HEK293T (cell line): ENCODE data around the gene ZBTB34.

ENCODE experiments used
- CTCF ChIA-PET: fragments of 350-600 bp; formaldehyde crosslinking; extraction: SDS; loops from one replicate; lab custom pipeline; 2021; ENCODE audit warnings: antibody characterized with exemption, inconsistent platforms; lab: Yijun Ruan, JAX
- POLR2A ChIA-PET: fragments of 350-600 bp; formaldehyde crosslinking; extraction: SDS; loops from one replicate; lab custom pipeline; 2020; ENCODE audit warnings: antibody characterized with exemption, inconsistent platforms; lab: Yijun Ruan, JAX
- DNase-seq: peaks from one replicate; pipeline ENCODE4 v3.0.0; 2012; ENCODE audit warnings: mixed read lengths; ENCODE audit errors: extremely low spot score
- ARNT ChIP-seq: fragments of 450-650 bp; IDR thresholded peaks from 2 replicates; pipeline ENCODE4 v1.6.1; 2017; ENCODE audit warnings: mild to moderate bottlenecking
- BHLHE40 ChIP-seq: fragments of 450-650 bp; IDR thresholded peaks from 2 replicates; pipeline ENCODE4 v1.6.1; 2016; ENCODE audit warnings: mild to moderate bottlenecking, moderate library complexity, borderline replicate concordance
- CTBP1 ChIP-seq: fragments of 450-650 bp; IDR thresholded peaks from 2 replicates; pipeline ENCODE4 v1.6.1; 2016; ENCODE audit warnings: borderline replicate concordance
- ELF4 ChIP-seq: fragments of 450-650 bp; IDR thresholded peaks from 2 replicates; pipeline ENCODE4 v1.6.1; 2017; ENCODE audit warnings: antibody characterized with exemption
- FOXA1 ChIP-seq: fragments of 450-650 bp; IDR thresholded peaks from 2 replicates; pipeline ENCODE4 v1.6.1; 2016; ENCODE audit warnings: mild to moderate bottlenecking
- FOXK2 ChIP-seq: fragments of 450-650 bp; IDR thresholded peaks from 2 replicates; pipeline ENCODE4 v1.6.1; 2016; ENCODE audit warnings: mild to moderate bottlenecking
- FOXM1 ChIP-seq: fragments of 450-650 bp; IDR thresholded peaks from 2 replicates; pipeline ENCODE4 v1.6.1; 2017; ENCODE audit warnings: mild to moderate bottlenecking, borderline replicate concordance
- HDGF ChIP-seq: fragments of 450-650 bp; IDR thresholded peaks from 2 replicates; pipeline ENCODE4 v1.6.1; 2017; ENCODE audit warnings: antibody characterized with exemption, borderline replicate concordance
- L3MBTL2 ChIP-seq: fragments of 450-650 bp; conservative IDR thresholded peaks from 2 replicates; pipeline ENCODE4 v1.6.1; 2016; ENCODE audit warnings: mild to moderate bottlenecking
- LEF1 ChIP-seq: fragments of 450-650 bp; IDR thresholded peaks from 2 replicates; pipeline ENCODE4 v1.6.1; 2017; ENCODE audit warnings: mild to moderate bottlenecking, borderline replicate concordance
- NFRKB ChIP-seq: fragments of 450-650 bp; IDR thresholded peaks from 2 replicates; pipeline ENCODE4 v1.6.1; 2016; ENCODE audit warnings: mild to moderate bottlenecking, moderate library complexity
- PKNOX1 ChIP-seq: fragments of 450-650 bp; IDR thresholded peaks from 2 replicates; pipeline ENCODE4 v1.6.1; 2016
- SP1 ChIP-seq: fragments of 450-650 bp; IDR thresholded peaks from 2 replicates; pipeline ENCODE4 v1.6.1; 2017
- SUZ12 ChIP-seq: fragments of 450-650 bp; IDR thresholded peaks from 2 replicates; pipeline ENCODE4 v1.6.1; 2016; ENCODE audit warnings: mild to moderate bottlenecking
- TARDBP ChIP-seq: fragments of 450-650 bp; IDR thresholded peaks from 2 replicates; pipeline ENCODE4 v1.6.1; 2016
- ZNF384 ChIP-seq: fragments of 450-650 bp; IDR thresholded peaks from 2 replicates; pipeline ENCODE4 v1.6.1; 2016

The ZBTB34 gene

GRCh38 chr9:126891676-126892075, 31.2 kb downstream of the ZBTB34 start:
- DNase-seq, result no peak
- ChIA-PET CTCF (no interaction called here), POLR2A (no interaction called here)
- TF ChIP-seq ELF4, result no peak
- no peak for TF ChIP-seq ARNT
- TF ChIP-seq ZNF384, result no peak
- TF ChIP-seq NFRKB, result no peak
- no peak for TF ChIP-seq L3MBTL2
- TF ChIP-seq PKNOX1, result no peak
- no peak for TF ChIP-seq TARDBP
- TF ChIP-seq HDGF, result no peak

DNA sequence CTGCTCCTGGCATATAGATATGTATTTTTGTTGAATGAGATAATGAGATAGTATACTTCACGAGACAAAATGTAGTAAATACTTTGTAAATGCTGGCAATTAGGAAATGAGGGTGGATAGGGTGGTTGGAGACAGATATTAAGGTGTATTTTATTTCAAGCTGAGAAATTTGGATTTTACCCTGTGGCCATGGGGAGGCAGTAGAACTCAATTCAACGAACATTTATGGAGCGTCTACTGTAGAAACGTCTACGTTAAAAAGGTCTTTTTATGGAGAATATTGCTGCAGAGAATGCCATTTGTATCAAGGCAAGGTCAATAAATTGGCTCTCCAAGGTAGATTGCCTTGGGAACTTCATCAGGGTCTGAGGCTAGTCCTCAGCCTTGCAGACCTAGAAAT, 32.6 kb downstream of the ZBTB34 start:
- ChIA-PET CTCF (interaction anchor here (0.5 to 1.0 kb wide), 3 partner anchors 11 to 47 kb away, joined by 3 read pairs; no protein-coding TSS in a partner anchor), POLR2A (interaction anchor here (0.6 kb wide), 1 partner anchor 9 kb away, joined by 3 read pairs; no protein-coding TSS in a partner anchor)
- no peak for TF ChIP-seq PKNOX1
- TF ChIP-seq SP1, result no peak
- no peak for TF ChIP-seq ARNT
- no peak for TF ChIP-seq SUZ12
- TF ChIP-seq ELF4, result no peak
- TF ChIP-seq ZNF384, result no peak
- TF ChIP-seq HDGF, result no peak
- TF ChIP-seq FOXM1, result no peak
- no peak for TF ChIP-seq TARDBP
- no peak for TF ChIP-seq CTBP1
- TF ChIP-seq LEF1, result no peak
- TF ChIP-seq NFRKB, result no peak
- peak; percentile 45 for DNase-seq

- POLR2A ChIA-PET, result no interaction called here
- CTCF ChIA-PET, result no interaction called here
Measured at GRCh38 chr9:126894052-126894603, 33.7 kb downstream of the ZBTB34 start.

DNA sequence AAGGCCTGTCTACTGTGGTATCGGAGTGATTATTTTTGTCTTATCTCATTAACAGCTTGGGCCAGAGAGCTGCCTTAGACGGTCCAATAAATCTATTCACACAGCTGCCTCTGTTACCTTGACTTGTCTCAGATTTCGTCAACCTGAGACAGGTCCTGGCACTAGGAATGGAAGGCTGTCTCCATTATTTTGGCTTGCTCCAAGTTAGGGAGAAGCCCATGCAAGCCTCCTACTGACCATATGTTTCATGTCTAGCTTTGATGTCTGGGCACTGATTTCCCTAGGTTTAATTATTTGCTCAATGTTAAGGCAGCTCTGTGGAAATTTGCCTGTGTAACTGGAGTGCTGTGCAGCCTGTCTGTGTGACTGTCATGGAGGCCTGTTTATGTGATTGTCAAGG, 41.8 kb downstream of the ZBTB34 start:
- no peak for TF ChIP-seq FOXA1
- no peak for TF ChIP-seq SP1
- TF ChIP-seq BHLHE40, result no peak
- no peak for TF ChIP-seq NFRKB
- no peak for DNase-seq
- ChIA-PET CTCF (no interaction called here), POLR2A (no interaction called here)

More at GRCh38 chr9:126894052-126894603, 33.7 kb downstream of the ZBTB34 start:
- no peak for DNase-seq
- TF ChIP-seq CTBP1 (no peak), LEF1 (no peak), L3MBTL2 (no peak), SP1 (no peak)

- ChIA-PET POLR2A (no interaction called here), CTCF (no interaction called here)
Measured at GRCh38 chr9:126904586-126904985, 44.1 kb downstream of the ZBTB34 start.

GRCh38 chr9:126906091-126906490, 45.7 kb downstream of the ZBTB34 start:
- TF ChIP-seq SUZ12 (no peak), FOXA1 (no peak), BHLHE40 (no peak), FOXM1 (no peak), TARDBP (no peak), HDGF (no peak), LEF1 (no peak), ZNF384 (no peak)
- CTCF ChIA-PET, result interaction anchor here (0.7 kb wide), 1 partner anchor 22 kb away, joined by 3 read pairs; no protein-coding TSS in a partner anchor
- DNase-seq, result no peak
- POLR2A ChIA-PET, result no interaction called here

More at GRCh38 chr9:126904586-126904985, 44.1 kb downstream of the ZBTB34 start:
- TF ChIP-seq FOXA1 (no peak), ARNT (no peak), TARDBP (no peak), LEF1 (no peak), SUZ12 (no peak), CTBP1 (no peak), ELF4 (no peak), BHLHE40 (no peak), HDGF (no peak), SP1 (no peak), ZNF384 (no peak), PKNOX1 (no peak), NFRKB (no peak), L3MBTL2 (no peak)
- no peak for DNase-seq

DNA sequence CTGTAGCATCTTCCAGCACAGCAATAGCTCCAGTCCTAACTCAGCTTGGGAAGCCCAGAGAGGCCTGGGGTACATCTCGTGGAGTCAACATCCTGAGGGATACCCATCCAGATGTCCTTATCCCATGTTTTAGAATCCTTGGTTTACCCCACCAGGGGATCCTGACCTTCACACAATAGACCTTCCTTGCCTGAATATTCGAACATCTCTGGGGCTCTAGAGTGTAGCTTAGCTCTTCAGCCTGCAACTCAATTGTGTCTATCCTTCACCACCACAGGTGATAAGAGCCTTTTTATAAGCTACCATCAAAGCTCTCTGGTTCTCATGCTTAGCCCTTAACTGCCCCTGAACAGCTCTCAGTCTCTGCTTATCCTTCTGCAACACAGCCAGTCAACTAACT, 46.6 kb downstream of the ZBTB34 start:
- DNase-seq, result no peak
- ChIA-PET CTCF (interaction anchor here (0.7 kb wide), 1 partner anchor 21 kb away, joined by 3 read pairs; no protein-coding TSS in a partner anchor), POLR2A (no interaction called here)
- TF ChIP-seq FOXK2 (no peak), ELF4 (no peak), ARNT (no peak), FOXM1 (no peak), ZNF384 (no peak)
